ENCODE measurements around the gene OOSP1. TPM values are rescaled to one million over a fixed set of nuclear protein-coding genes. Genes with fewer than 3 reads are reported as not detected.

Gene OOSP1
- total RNA-seq, 1 donor from 2014 or later = not detected

- Mint-ChIP-seq H3K9me3 (peaks cover 6% of the 10 kb centered on the region), H3K36me3 (ENCODE audit: low read depth) (no peaks in the 10 kb centered on the region), H3K4me3 (no peak overlapping the region), H3K27ac (ENCODE audit: unreplicated experiment) (no peak overlapping the region), H3K27me3 (ENCODE audit: low read depth) (peaks cover 27% of the 10 kb centered on the region), H3K4me1 (no peaks in the 10 kb centered on the region)
- DNase-seq (ENCODE audit: low read depth, low spot score) = no peak
- TF ChIP-seq, protein P1, sequence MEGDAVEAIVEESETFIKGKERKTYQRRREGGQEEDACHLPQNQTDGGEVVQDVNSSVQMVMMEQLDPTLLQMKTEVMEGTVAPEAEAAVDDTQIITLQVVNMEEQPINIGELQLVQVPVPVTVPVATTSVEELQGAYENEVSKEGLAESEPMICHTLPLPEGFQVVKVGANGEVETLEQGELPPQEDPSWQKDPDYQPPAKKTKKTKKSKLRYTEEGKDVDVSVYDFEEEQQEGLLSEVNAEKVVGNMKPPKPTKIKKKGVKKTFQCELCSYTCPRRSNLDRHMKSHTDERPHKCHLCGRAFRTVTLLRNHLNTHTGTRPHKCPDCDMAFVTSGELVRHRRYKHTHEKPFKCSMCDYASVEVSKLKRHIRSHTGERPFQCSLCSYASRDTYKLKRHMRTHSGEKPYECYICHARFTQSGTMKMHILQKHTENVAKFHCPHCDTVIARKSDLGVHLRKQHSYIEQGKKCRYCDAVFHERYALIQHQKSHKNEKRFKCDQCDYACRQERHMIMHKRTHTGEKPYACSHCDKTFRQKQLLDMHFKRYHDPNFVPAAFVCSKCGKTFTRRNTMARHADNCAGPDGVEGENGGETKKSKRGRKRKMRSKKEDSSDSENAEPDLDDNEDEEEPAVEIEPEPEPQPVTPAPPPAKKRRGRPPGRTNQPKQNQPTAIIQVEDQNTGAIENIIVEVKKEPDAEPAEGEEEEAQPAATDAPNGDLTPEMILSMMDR (conservative IDR thresholded peaks at IDR 0.05) = no peak
Measured at GRCh38 chr11:59984368-59984767, 46.1 kb downstream of the OOSP1 start.

GRCh38 chr11:59990421-59990820 lies 52.2 kb downstream of the OOSP1 start:
- Mint-ChIP-seq H3K36me3 (ENCODE audit: low read depth) (no peaks in the 10 kb centered on the region), H3K27ac (ENCODE audit: unreplicated experiment) (no peak overlapping the region), H3K9me3 (peaks cover 20% of the 10 kb centered on the region), H3K4me1 (no peaks in the 10 kb centered on the region), H3K4me3 (no peak overlapping the region), H3K27me3 (ENCODE audit: low read depth) (peaks cover 14% of the 10 kb centered on the region)
- no peak for DNase-seq (ENCODE audit: low read depth, low spot score)
- TF ChIP-seq, protein P1 (conservative IDR thresholded peaks at IDR 0.05) = no peak

DNA sequence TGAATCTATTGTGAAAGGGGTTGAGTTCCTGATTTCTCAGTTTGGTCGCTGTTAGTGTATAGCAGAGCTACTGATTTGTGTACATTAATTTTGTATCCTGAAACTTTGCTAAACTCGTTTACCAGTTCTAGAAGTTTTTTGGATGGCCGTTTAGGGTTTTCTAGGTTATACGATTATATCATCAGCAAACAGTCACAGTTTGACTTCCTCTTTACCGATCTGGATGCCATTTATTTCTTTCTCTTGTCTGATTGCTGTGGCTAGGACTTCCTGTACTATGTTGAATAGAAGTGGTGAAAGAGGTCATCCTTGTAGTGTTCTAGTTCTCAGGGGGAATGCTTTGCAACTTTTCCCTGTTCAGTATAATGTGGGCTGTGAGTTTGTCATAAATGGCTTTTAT lies 54.2 kb downstream of the OOSP1 start:
- Mint-ChIP-seq H3K27ac (ENCODE audit: unreplicated experiment) (no peak overlapping the region), H3K4me1 (no peaks in the 10 kb centered on the region), H3K27me3 (ENCODE audit: low read depth) (peaks cover 25% of the 10 kb centered on the region), H3K36me3 (ENCODE audit: low read depth) (no peaks in the 10 kb centered on the region), H3K4me3 (no peak overlapping the region), H3K9me3 (peaks cover 20% of the 10 kb centered on the region)
- TF ChIP-seq, protein P1 (conservative IDR thresholded peaks at IDR 0.05) = no peak
- DNase-seq (ENCODE audit: low read depth, low spot score) = no peak

GRCh38 chr11:59997800-59998199 lies 59.6 kb downstream of the OOSP1 start:
- Mint-ChIP-seq H3K9me3 (no peaks in the 10 kb centered on the region), H3K27ac (ENCODE audit: unreplicated experiment) (no peak overlapping the region), H3K4me1 (no peaks in the 10 kb centered on the region), H3K27me3 (ENCODE audit: low read depth) (peaks cover 27% of the 10 kb centered on the region), H3K4me3 (no peak overlapping the region), H3K36me3 (ENCODE audit: low read depth) (no peaks in the 10 kb centered on the region)
- TF ChIP-seq, protein P1 (conservative IDR thresholded peaks at IDR 0.05) = no peak
- no peak for DNase-seq (ENCODE audit: low read depth, low spot score)

DNA sequence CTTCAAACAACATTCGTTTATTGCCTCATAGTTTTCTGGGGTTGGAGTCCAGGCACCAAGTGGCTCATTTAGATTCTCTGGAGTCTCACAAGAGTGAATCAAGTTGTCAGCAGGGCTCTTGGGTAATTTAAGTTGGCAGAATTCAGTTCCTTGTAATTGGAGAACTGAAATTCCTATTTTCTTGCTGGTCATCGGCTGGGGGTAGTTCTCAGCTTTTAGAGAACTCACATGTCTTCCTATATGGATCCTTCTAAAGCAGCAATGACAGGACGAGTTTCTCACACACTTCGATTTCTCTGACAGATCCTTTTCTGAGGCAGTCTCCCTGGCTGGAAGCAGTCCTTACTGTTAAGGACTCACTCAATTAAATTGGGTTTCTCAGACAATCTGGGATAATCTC lies 61.5 kb downstream of the OOSP1 start:
- Mint-ChIP-seq H3K27ac (ENCODE audit: unreplicated experiment) (no peak overlapping the region), H3K36me3 (ENCODE audit: low read depth) (no peaks in the 10 kb centered on the region), H3K27me3 (ENCODE audit: low read depth) (peaks cover 24% of the 10 kb centered on the region), H3K9me3 (no peaks in the 10 kb centered on the region), H3K4me1 (no peaks in the 10 kb centered on the region), H3K4me3 (no peak overlapping the region)
- TF ChIP-seq, protein P1 (conservative IDR thresholded peaks at IDR 0.05) = no peak
- no peak for DNase-seq (ENCODE audit: low read depth, low spot score)

- no peak overlapping the region for H3K27ac Mint-ChIP-seq (ENCODE audit: unreplicated experiment)
- H3K9me3 Mint-ChIP-seq = no peaks in the 10 kb centered on the region
- peaks cover under 1% of the 10 kb centered on the region for H3K27me3 Mint-ChIP-seq (ENCODE audit: low read depth)
- no peaks in the 10 kb centered on the region for H3K36me3 Mint-ChIP-seq (ENCODE audit: low read depth)
- no peaks in the 10 kb centered on the region for H3K4me1 Mint-ChIP-seq
- H3K4me3 Mint-ChIP-seq = no peak overlapping the region
- DNase-seq (ENCODE audit: low read depth, low spot score) = no peak
- TF ChIP-seq, protein P1 (conservative IDR thresholded peaks at IDR 0.05) = no peak
Measured at GRCh38 chr11:60003729-60004128, 65.5 kb downstream of the OOSP1 start.
